SJSA1 (cell line): Measurements from ENCODE around the gene WFIKKN1. TPM values are rescaled to one million over a fixed set of nuclear protein-coding genes. Genes with fewer than 3 reads are reported as not detected.

ENCODE experiments used
- DNase-seq, 2 experiments: peaks; one replicate each; pipeline ENCODE4 v3.0.0-alpha.2; 2015 to 2020; ENCODE audit warnings: low spot score in 2 of 2, low read depth in 1 of 2
- H3K27ac ChIP-seq: fragments of 250-450 bp; sonication (Bioruptor Pico); 2 replicates; pipeline ENCODE4 v1.5.1; 2020; ENCODE audit warnings: mild to moderate bottlenecking, moderate library complexity
- H3K27me3 ChIP-seq: fragments of 250-450 bp; sonication (Bioruptor Pico); replicated peaks from 2 replicates; pipeline ENCODE4 v1.5.1; 2020; ENCODE audit warnings: mild to moderate bottlenecking, moderate library complexity
- H3K36me3 ChIP-seq: fragments of 250-450 bp; sonication (Bioruptor Pico); 2 replicates; pipeline ENCODE4 v1.5.1; 2020; ENCODE audit warnings: mild to moderate bottlenecking
- H3K4me1 ChIP-seq: fragments of 250-450 bp; sonication (Bioruptor Pico); replicated peaks from 2 replicates; pipeline ENCODE4 v1.6.1; 2021; ENCODE audit warnings: mild to moderate bottlenecking
- H3K4me3 ChIP-seq: fragments of 250-450 bp; sonication (Bioruptor Pico); 2 replicates; pipeline ENCODE4 v1.5.1; 2020; ENCODE audit warnings: mild to moderate bottlenecking
- H3K9me3 ChIP-seq: fragments of 250-450 bp; sonication (Bioruptor Pico); replicated peaks from 2 replicates; pipeline ENCODE4 v1.5.1; 2020; ENCODE audit warnings: mild to moderate bottlenecking
- total RNA-seq: library from RNA; depleted of rRNA; stranded (reverse); fragments of >200 nt; shearing (Covaris generic); gene quantifications from 2 replicates; pipeline ENCODE4 v1.2.3, GENCODE V29; 2014; rRNA removed

WFIKKN1 gene
- total RNA-seq, 1 experiment from 2014 or later = 0.39 TPM

GRCh38 chr16:678209-678857, 47.5 kb downstream of the WFIKKN1 start:
- peaks cover 33% of the 10 kb centered on the region for H3K4me1 ChIP-seq
- H3K27me3 ChIP-seq = no peaks in the 10 kb centered on the region
- no peak overlapping the region for H3K4me3 ChIP-seq
- no peak for DNase-seq
- H3K9me3 ChIP-seq = peaks cover 5% of the 10 kb centered on the region
- H3K27ac ChIP-seq = no peak overlapping the region
- H3K36me3 ChIP-seq = peaks cover 43% of the 10 kb centered on the region

- Histone ChIP-seq H3K36me3 (peaks cover 43% of the 10 kb centered on the region), H3K27ac (no peak overlapping the region)
- peak; percentile 70 to 79 for DNase-seq
Measured at GRCh38 chr16:678858-679813, 48.4 kb downstream of the WFIKKN1 start.

GRCh38 chr16:679814-680624, 49.2 kb downstream of the WFIKKN1 start, which contains the start of gene STUB1:
Gene STUB1, plus strand, starts transcription at chr16:680410. Its CDS starts 116 bp downstream, at chr16:680526.
- Histone ChIP-seq H3K36me3 (peaks cover 47% of the 10 kb centered on the region), H3K9me3 (peaks cover 5% of the 10 kb centered on the region), H3K27ac (peak within 1 kb of the TSS; percentile 70), H3K27me3 (no peaks in the 10 kb centered on the region), H3K4me3 (peak within 1 kb of the TSS; percentile 99), H3K4me1 (peaks cover 46% of the 10 kb centered on the region)
- DNase-seq = peak; percentile 90

More at GRCh38 chr16:678858-679813, 48.4 kb downstream of the WFIKKN1 start:
- Histone ChIP-seq H3K4me1 (peaks cover 41% of the 10 kb centered on the region), H3K4me3 (peak overlapping the region; percentile 37), H3K27me3 (no peaks in the 10 kb centered on the region), H3K9me3 (peaks cover 5% of the 10 kb centered on the region)

DNA sequence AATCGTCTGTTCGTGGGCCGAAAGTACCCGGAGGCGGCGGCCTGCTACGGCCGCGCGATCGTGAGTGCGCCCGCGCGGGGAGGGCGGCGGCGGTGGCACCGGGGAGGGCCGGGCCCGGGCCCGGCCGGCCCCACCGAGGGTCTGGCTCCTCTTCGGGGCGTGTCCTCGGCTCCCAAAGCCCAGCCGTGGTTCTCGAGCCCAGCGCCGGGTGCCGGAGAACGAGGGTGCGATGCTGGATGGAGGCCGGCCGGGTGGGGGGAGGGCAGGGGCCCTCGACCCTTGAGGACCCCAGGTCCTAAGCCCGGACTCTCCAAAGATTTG, 49.8 kb downstream of the WFIKKN1 start:
- peaks cover 43% of the 10 kb centered on the region for H3K4me1 ChIP-seq
- peak overlapping the region; percentile 70 for H3K27ac ChIP-seq
- H3K9me3 ChIP-seq = peaks cover 5% of the 10 kb centered on the region
- H3K4me3 ChIP-seq = peak overlapping the region; percentile 99
- no peaks in the 10 kb centered on the region for H3K27me3 ChIP-seq
- H3K36me3 ChIP-seq = peaks cover 53% of the 10 kb centered on the region
- DNase-seq = no peak

GRCh38 chr16:680967-681745, 50.4 kb downstream of the WFIKKN1 start:
- H3K4me1 ChIP-seq = peaks cover 43% of the 10 kb centered on the region
- peaks cover 58% of the 10 kb centered on the region for H3K36me3 ChIP-seq
- H3K27ac ChIP-seq = no peak overlapping the region
- peak overlapping the region; percentile 99 for H3K4me3 ChIP-seq
- DNase-seq = peak; percentile 53 to 69
- peaks cover 5% of the 10 kb centered on the region for H3K9me3 ChIP-seq
- no peaks in the 10 kb centered on the region for H3K27me3 ChIP-seq

DNA sequence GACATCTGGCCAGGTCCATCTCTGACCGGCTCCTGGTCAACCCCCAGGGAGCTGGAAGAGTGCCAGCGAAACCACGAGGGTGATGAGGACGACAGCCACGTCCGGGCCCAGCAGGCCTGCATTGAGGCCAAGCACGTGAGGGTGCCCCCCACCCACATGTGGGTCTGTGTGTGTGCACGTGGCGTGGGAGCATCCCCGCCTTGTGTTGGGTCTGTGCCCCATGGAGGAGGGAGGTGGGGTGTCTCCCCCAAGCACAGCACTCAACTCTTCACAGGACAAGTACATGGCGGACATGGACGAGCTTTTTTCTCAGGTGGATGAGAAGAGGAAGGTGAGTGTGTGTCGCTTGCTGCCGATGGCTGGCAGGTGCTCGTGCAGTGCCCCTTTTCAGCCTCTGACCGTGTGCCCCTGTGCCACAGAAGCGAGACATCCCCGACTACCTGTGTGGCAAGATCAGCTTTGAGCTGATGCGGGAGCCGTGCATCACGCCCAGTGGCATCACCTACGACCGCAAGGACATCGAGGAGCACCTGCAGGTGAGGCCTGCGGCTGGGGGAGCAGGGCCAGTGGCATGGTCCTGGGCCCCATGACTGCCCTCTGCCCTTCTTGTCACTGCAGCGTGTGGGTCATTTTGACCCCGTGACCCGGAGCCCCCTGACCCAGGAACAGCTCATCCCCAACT, 51.1 kb downstream of the WFIKKN1 start:
- Histone ChIP-seq H3K4me1 (peaks cover 43% of the 10 kb centered on the region), H3K9me3 (peaks cover 5% of the 10 kb centered on the region), H3K27ac (no peak overlapping the region), H3K4me3 (no peak overlapping the region), H3K27me3 (no peaks in the 10 kb centered on the region), H3K36me3 (peaks cover 66% of the 10 kb centered on the region)
- no peak for DNase-seq

DNA sequence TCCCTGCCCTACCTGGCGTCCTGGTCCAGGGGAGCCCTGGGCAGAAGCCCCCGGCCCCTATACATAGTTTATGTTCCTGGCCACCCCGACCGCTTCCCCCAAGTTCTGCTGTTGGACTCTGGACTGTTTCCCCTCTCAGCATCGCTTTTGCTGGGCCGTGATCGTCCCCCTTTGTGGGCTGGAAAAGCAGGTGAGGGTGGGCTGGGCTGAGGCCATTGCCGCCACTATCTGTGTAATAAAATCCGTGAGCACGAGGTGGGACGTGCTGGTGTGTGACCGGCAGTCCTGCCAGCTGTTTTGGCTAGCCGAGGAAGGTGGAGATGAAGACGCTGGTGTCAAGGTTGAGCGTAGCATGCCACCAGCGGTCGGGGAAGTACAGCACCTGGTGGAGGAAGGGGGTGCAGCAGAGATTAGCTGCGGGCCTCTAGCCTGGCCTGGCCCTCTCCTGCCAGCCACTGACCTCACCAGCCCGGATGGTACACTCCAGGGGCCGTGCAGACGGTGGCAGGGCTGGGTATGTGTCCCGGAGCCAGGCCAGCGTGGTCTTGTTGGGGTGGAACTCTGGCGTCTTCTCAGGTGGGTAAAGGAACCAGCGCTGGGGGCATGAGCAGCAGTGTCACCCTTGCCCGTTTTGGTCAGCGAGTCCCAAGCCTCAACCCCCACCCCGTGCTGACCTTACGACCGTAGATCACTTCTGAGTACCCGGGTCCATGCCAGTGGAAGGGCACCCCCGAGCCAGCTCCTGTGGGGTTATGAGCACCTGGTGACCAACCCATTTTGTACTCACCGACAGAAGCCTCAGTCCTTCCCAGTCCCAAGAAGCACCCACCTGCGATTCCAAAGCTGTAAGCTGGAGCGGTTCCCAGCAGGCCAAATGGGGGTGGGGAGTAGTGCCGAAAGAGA, 52.0 kb downstream of the WFIKKN1 start:
- peaks cover 74% of the 10 kb centered on the region for H3K36me3 ChIP-seq
- H3K27ac ChIP-seq = no peak overlapping the region
- no peaks in the 10 kb centered on the region for H3K27me3 ChIP-seq
- DNase-seq = no peak
- no peak overlapping the region for H3K4me3 ChIP-seq
- peaks cover 43% of the 10 kb centered on the region for H3K4me1 ChIP-seq
- peaks cover 5% of the 10 kb centered on the region for H3K9me3 ChIP-seq

- Histone ChIP-seq H3K9me3 (peaks cover 5% of the 10 kb centered on the region), H3K4me1 (peaks cover 43% of the 10 kb centered on the region), H3K4me3 (peak overlapping the region; percentile 50), H3K27ac (peak overlapping the region; percentile 29; the same call in 1 of the 2 replicates), H3K27me3 (no peaks in the 10 kb centered on the region), H3K36me3 (peaks cover 78% of the 10 kb centered on the region)
- no peak for DNase-seq
Measured at GRCh38 chr16:683396-684070, 52.7 kb downstream of the WFIKKN1 start.

Other genes with a start within 250 kb of the WFIKKN1 start
- 34.9 and 39.7 TPM in 2 replicates for gene PGAP6, start 249.0 kb upstream of the WFIKKN1 start, total RNA-seq
- gene NME4, start 233.8 kb upstream of the WFIKKN1 start, total RNA-seq = 62.7 and 82.9 TPM in 2 replicates
- gene DECR2, start 229.1 kb upstream of the WFIKKN1 start, total RNA-seq = 0.69 and 5.8 TPM in 2 replicates
- 21.1 and 23.6 TPM in 2 replicates for gene RAB11FIP3, start 205.3 kb upstream of the WFIKKN1 start, total RNA-seq
- gene CAPN15, start 103.3 kb upstream of the WFIKKN1 start, total RNA-seq = 44.4 and 46.1 TPM in 2 replicates
- gene PRR35, start 70.6 kb upstream of the WFIKKN1 start, total RNA-seq = not detected in 2 replicates
- gene NHLRC4, start 64.0 kb upstream of the WFIKKN1 start, total RNA-seq = 0.37 TPM in 1 of 2 replicates, not detected in the other
- gene PIGQ, start 61.0 kb upstream of the WFIKKN1 start, total RNA-seq = 19.6 and 33.8 TPM in 2 replicates
- 10.2 and 17.8 TPM in 2 replicates for gene RAB40C, start 40.9 kb upstream of the WFIKKN1 start, total RNA-seq
- gene METTL26, start 5.3 kb downstream of the WFIKKN1 start, total RNA-seq = 73.1 and 86.6 TPM in 2 replicates
- gene MCRIP2, start 10.8 kb downstream of the WFIKKN1 start, total RNA-seq = 3.0 TPM in 1 of 2 replicates, not detected in the other
- gene WDR90, start 18.4 kb downstream of the WFIKKN1 start, total RNA-seq = 12.1 and 31.9 TPM in 2 replicates
- 51.2 and 64.3 TPM in 2 replicates for gene RHOT2, start 37.1 kb downstream of the WFIKKN1 start, total RNA-seq
- 1.1 and 13.1 TPM in 2 replicates for gene RHBDL1, start 44.7 kb downstream of the WFIKKN1 start, total RNA-seq
- gene STUB1, start 49.4 kb downstream of the WFIKKN1 start, total RNA-seq = 150 and 253 TPM in 2 replicates
- gene JMJD8, start 53.3 kb downstream of the WFIKKN1 start, total RNA-seq = 13.9 and 25.7 TPM in 2 replicates
- gene WDR24, start 59.4 kb downstream of the WFIKKN1 start, total RNA-seq = 2.1 TPM in 2 replicates
- gene FBXL16, start 74.8 kb downstream of the WFIKKN1 start, total RNA-seq = 0.13 TPM in 1 of 2 replicates, not detected in the other
- gene METRN, start 84.1 kb downstream of the WFIKKN1 start, total RNA-seq = 75.5 and 99.3 TPM in 2 replicates
- 43.7 and 95.5 TPM in 2 replicates for gene ANTKMT, start 90.2 kb downstream of the WFIKKN1 start, total RNA-seq
- gene CCDC78, start 95.5 kb downstream of the WFIKKN1 start, total RNA-seq = 0.26 TPM in 1 of 2 replicates, not detected in the other
- 7.8 and 16.6 TPM in 2 replicates for gene HAGHL, start 96.1 kb downstream of the WFIKKN1 start, total RNA-seq
- 24.2 and 27.4 TPM in 2 replicates for gene CIAO3, start 110.0 kb downstream of the WFIKKN1 start, total RNA-seq
- not detected in 2 replicates for gene MSLN, start 129.7 kb downstream of the WFIKKN1 start, total RNA-seq
- 35.7 and 46.5 TPM in 2 replicates for gene RPUSD1, start 157.4 kb downstream of the WFIKKN1 start, total RNA-seq
- gene CHTF18, start 157.6 kb downstream of the WFIKKN1 start, total RNA-seq = 25.4 and 30.6 TPM in 2 replicates
- gene GNG13, start 169.7 kb downstream of the WFIKKN1 start, total RNA-seq = not detected in 2 replicates